Jurkat, Clone E6-1 (cell line): Measurements from ENCODE around the gene BRS3. TPM values are rescaled to one million over a fixed set of nuclear protein-coding genes. Genes with fewer than 3 reads are reported as not detected.
"Not testable (repeated sequence)": the region's sequence is repeated elsewhere in the genome, so short reads cannot be mapped to it uniquely, and the experiment has no call there.

ENCODE experiments used
- DNase-seq: peaks from one replicate; pipeline ENCODE4 v3.0.0-alpha.2; 2011; ENCODE audit warnings: low read depth, low spot score
- H3K4me3 ChIP-seq: 2 replicates; pipeline ENCODE4 v1.5.1; 2011; ENCODE audit warnings: mild to moderate bottlenecking, low read length, control low read depth, moderate library complexity
- polyA plus RNA-seq: library from polyadenylated mRNA; unstranded; fragments of >200 nt; gene quantifications from one replicate; pipeline ENCODE4 v1.2.1, GENCODE V29; 2012; ENCODE audit warnings: missing spikeins; ENCODE audit not compliant: insufficient read length, insufficient read depth

Gene BRS3
- polyA plus RNA-seq, result not detected

DNA sequence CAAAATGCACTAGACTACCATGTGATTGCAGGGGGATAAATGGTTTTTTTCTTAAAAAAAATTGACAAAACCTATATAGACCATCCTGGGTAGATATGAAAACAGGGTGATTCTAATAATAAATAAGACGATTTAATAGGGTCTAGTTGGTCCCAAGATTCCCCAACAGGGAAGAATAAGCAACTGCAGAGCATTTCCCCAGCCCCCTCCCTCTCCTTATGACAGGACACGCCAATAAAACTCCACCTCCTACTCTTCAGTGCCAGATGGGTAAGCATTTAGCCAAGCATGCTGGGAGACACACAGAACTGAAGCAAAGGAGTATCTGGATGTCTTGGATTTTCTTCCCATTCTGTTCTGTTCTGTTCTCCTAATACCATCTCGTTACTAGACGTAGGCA is at the start of gene BRS3:
BRS3 (plus strand) TSS at position 301 of the 400 bp plus-strand sequence. CDS start 168 bp downstream, outside the sequence.
- DNase-seq, result no peak
- no peak within 1 kb of the TSS for H3K4me3 ChIP-seq

DNA sequence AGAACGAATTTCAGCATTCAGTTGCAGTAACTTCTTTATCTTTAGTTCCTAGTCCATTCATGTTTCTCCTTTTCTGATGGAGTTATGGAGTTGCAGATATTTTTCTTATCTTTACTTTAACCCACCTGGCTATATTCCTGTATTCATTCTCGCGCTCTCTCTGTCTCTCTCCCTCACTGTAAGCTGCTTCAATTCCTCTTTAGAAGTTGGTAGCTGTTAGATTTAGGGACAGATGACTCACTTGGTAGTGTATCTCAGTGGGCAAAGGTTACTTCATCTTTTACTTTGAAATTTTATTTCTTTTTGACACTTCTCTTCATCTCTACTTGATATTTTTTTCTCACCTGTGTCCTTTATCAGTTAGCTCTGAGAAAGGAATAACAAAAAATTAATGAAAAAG is 49.6 kb upstream of the BRS3 start:
- no peak overlapping the region for H3K4me3 ChIP-seq
- DNase-seq, result no peak

DNA sequence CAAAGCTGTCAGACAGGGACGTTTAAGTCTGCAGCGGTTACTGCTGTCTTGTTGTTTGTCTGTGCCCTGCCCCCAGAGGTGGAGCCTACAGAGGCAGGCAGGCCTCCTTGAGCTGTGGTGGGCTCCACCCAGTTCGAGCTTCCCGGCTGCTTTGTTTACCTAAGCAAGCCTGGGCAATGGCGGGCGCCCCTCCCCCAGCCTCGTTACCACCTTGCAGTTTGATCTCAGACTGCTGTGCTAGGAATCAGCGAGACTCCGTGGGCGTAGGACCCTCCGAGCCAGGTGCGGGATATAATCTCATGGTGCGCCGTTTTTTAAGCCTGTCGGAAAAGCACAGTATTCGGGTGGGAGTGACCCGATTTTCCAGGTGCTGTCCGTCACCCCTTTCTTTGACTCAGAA is 42.1 kb upstream of the BRS3 start:
- not testable (repeated sequence) for H3K4me3 ChIP-seq, DNase-seq

DNA sequence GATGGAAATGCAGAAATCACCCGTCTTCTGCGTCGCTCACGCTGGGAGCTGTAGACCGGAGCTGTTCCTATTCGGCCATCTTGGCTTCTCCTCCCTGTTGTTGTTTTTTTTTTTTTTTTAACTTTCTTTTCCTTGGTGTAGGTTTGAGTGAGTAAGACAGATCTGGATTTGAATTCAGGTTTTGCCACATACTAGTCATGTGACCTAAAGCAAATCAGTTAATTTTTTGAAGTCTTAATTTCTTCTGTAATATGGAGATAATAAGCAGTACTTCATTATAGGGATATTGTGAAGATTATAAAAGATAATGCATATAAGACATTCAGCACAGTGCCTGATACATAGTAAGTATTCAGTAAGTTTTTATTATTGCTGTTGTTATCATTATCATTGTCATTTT is 41.5 kb upstream of the BRS3 start:
- DNase-seq, result no peak
- no peak overlapping the region for H3K4me3 ChIP-seq

DNA sequence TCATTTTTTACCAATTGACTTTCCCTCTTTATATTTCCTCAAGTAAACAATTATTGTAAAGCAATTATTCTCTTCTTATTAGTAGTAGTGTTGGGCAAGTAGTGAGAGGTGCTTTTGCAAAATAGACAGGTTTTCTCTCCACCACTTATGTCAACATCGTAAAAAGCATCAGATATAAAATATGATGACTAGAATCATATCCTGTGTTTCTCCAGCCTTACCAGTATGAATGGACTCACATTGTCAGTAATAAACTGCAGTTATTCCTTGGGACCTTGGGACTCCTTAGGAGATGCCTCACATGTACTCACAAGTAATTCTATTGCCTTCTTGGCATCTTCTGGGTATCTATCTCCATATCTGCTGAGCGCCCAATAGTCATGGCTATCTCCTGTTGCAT is 40.4 kb upstream of the BRS3 start:
- no peak overlapping the region for H3K4me3 ChIP-seq
- no peak for DNase-seq

DNA sequence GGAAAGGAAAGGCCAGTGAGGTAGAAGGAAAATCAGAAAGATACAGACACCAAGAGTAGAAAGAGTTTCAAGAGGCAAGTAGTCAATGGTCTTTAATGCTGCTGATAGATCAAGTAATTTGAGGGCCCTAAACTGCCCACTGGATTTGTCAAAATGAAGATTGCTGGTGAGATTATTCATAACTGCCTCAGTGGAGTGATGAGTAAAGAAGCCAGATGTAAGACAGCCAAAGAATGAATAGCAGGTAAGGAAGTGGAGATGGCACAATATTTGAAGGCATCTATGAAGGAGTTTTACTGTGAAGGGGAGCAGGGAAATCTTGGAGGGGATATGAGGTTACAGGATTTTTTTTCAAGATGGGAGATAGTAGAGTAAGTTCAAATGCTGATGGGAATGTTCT is 39.8 kb upstream of the BRS3 start:
- no peak overlapping the region for H3K4me3 ChIP-seq
- no peak for DNase-seq

DNA sequence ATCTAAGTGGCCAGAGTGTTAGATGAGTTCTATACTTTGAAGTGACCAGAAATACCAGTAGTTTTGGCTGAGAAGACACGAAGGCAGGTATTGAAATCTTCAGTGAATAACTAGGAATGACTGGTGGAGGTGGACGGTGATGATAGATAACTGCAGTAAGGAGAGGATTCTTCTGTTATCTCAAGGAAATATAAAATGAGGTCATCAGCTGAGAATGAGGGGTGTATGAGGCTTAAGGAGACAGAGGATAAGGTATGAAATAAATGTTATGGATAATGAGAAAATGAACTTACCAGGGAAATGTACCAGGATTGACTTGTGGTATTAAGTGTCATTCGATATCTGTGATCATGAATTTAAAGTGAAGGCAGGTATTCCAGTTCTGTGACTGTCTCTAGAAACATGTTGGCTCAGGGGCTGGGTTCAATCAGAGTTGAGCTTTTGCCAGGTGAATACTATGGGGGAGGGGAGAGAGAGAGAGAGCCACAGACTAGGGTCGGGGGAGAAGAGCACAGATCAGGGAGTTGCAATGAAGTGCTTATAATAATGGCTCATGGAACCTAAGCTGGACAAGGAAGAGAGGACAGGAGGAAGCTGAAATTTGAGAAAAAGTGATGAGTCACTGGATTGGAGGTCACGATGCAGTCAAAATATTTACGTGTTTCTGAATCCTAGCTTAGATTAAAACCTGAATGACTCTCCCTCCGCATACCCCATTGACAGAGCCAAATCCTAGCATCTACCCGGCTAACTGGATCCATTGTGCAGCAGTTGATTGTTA is 37.5 kb upstream of the BRS3 start:
- DNase-seq, result no peak
- H3K4me3 ChIP-seq, result no peak overlapping the region

DNA sequence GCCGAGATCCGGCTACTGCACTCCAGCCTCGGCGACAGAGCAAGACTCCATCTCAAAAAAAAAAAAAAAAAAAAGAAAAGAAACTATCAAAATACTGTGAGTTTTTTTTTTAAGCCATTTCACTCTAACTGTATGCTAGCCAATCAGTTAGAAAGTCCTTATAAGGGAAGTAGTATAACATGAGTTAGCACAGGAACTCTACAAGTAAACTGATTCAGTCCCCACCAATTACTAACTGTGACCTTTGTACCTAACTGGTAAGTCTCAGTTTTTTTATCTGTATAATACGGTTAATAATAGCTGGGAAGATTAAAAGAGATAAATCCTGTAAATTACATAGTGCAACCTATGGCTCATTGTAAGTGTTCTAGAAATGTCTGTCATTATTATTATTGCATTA is 35.1 kb upstream of the BRS3 start:
- H3K4me3 ChIP-seq, result no peak overlapping the region
- DNase-seq, result no peak

DNA sequence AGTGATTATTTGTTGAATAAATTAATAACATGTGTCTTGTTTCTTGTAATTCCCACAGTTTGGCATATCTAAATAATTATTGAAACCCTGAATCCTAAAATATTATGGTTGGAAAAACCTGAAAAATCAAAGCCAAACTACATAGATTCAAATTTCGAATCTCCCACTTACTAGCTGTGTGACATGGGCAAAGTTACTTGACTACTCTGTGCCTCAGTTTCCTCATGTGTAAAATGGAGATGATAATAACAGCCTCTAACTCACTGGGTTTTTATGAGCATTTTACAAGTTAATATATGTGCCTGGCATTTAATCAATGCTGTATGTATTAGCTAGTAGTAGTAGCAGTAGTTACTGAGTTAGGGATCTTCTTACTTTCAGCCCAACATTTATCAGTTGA is 34.6 kb upstream of the BRS3 start:
- DNase-seq, result no peak
- no peak overlapping the region for H3K4me3 ChIP-seq

DNA sequence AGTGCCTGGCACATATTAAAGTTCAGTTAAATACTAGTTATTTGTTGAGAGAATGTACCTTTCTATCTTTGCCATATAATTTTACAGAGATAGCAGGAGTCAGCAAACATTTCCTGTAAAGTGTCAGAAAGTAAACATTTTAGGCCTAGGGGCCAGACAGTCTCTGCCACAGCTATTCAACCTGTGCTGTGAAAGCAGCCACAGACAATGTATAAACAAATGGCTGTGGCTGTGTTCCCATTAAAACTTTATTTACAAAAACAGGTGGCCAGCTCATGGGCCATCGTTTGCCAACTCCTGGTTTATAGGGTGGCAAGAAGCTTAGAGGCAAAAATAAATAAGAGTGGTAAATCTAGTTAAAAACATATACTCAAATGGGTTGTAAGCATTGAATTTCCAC is 34.0 kb upstream of the BRS3 start:
- no peak overlapping the region for H3K4me3 ChIP-seq
- no peak for DNase-seq

DNA sequence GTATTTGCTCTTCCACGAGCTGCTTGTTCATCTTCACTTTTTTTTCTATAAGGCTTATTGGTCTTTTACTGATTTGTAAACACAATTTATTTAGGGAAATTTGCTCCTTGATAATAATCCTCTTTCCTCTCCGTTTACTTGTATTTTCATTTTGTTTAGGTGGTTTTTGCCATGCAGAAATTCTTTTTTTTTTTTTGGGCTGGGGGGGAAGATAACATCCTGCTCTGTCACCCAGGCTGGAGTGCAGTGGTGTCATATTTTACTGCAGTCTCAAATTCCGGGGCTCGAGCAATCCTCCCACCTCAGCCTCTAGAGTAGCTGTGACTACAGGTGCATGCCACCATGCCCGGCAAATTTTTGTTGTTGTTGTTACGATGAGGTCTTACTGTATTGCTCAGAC is 31.6 kb upstream of the BRS3 start:
- H3K4me3 ChIP-seq, result no peak overlapping the region
- no peak for DNase-seq

DNA sequence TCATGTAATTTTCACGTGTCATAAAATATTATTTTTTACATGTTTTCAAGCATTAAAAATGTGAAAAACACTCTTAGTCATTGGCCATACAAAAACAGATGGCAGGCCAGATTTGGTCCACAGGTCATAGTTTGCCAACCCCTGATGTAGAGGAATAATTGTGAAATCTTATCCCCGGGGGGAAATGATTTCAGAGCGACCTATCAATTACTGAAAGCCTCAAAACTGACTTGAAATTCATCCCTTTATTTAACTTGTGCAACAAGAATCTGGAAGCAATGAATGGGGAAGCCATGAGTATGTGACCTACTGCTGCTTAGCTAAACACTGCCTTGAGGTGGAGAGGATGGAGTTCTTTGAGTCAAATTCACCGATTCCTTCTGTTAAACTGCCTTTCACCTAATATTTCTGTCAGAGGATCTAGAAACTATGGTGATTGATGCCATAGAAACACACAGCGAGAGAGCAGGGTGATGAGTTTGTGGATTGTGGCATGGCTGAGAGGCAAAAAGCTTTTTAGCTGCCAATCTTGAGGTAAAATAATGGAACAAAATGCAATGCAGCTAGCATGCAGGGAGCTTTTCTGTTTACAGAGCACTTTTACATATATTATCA is 30.3 kb upstream of the BRS3 start:
- no peak for DNase-seq

DNA sequence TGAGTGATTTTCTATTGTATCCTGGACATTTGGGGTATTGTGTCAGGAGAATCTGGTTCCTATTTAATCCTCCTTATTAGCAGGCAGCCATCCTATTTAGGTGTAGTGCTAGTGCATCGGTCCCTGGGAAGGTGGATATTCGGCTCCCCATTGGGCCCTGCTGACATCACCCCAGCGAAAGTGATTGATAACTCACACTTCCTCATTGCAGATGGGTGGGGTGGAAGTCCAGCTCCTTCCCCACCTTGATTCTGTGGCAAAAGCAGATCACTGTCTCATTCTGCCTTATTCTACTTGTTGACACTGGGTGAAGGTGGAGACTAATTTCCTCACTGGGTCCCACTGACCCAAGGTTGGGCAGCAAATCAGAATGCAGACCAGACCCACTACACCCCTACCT is 23.2 kb upstream of the BRS3 start:
- no peak overlapping the region for H3K4me3 ChIP-seq
- no peak for DNase-seq

More for the DNA sequence above, 30.3 kb upstream of the BRS3 start:
- H3K4me3 ChIP-seq, result no peak overlapping the region

DNA sequence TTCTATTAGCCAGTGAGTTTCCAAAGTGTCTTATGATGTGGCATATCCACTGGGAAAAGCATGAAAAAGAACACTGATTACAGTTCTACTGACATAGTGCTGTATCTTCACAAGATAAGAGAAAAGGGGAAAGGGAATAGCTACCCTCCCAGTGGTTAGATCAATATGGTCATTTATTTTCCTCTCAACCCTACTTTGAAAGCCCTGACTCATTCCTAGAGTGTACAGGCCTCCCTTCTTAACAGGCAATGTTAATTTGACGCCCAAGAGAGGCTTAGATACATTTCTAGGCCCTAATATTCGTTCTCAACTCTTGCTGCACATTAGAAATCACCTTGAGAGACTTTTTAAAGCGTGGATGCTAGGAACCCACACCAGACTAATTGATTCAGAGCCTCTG is 20.4 kb upstream of the BRS3 start:
- H3K4me3 ChIP-seq, result no peak overlapping the region
- DNase-seq, result no peak

DNA sequence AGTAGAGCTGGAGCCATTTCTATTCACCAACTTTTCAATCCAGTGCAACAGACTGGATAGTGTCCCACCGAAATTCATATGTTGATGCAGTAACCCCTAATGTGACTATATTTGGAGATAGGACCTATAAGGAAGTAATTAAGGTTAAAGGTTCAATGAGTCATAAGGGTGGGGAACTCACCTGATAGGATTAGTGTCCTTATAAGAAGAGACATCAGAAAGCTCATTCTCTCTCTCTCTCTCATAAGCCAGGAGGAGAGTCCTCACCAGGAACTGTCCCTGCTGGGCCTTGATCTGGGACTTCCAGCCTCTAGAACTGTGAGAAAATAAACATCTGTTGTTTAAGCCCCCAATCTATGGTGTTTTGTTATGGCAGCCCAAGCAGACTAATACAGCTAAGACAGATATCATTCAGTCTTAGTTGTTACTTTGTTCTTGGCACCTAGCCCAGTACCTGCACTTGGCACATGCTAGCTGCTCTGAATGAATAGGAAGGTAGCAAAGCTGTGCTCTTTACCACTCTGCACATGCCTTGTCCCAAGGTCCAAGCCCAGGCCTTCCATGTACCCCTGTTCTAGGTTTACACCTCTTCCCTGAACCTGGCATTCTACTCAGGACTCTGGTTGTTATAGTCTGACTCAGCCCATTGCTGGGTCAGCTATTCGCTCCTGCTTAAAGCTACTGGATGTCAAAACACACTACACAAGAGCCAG is 19.2 kb upstream of the BRS3 start:
- DNase-seq, result no peak
- no peak overlapping the region for H3K4me3 ChIP-seq

DNA sequence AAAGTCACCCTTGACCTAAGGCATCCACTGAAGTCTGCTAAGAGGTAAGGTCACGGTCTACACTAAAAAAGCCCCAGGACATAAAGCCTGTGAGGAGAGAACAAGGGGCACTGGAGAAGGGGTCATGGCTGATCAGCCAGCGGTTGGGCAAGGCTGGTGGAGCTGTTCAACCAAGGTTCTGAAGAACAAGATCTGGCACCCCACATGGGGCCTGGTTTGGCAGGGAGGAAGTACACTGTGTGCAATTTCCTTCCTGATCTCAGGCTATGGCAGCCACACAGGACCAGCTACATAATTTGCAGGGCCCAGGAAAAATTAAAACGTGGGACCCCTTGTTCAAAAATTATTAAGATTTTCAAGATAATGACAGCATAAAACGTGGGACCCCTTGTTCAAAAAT is 14.1 kb upstream of the BRS3 start:
- no peak overlapping the region for H3K4me3 ChIP-seq

DNA sequence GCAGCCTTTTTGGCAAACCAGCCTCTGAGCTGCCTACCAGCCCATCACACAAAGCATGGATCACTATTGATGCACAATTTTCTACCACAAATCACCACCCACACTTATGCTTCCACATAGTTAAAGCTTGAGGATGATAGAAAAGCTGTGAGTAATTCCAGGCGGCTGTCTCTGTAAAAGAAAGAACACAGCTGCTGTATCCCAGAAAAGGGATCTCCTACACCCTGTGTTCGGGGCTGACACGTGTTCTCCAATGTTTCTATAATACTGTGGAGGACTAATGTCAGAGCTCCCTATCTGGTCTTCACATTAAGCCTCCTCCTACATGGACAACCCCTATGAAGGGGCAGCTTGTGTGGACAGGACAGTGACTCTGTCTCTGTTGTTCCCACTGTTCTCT is 12.5 kb upstream of the BRS3 start:
- DNase-seq, result no peak
- no peak overlapping the region for H3K4me3 ChIP-seq

More for the DNA sequence above, 14.1 kb upstream of the BRS3 start:
- no peak for DNase-seq

DNA sequence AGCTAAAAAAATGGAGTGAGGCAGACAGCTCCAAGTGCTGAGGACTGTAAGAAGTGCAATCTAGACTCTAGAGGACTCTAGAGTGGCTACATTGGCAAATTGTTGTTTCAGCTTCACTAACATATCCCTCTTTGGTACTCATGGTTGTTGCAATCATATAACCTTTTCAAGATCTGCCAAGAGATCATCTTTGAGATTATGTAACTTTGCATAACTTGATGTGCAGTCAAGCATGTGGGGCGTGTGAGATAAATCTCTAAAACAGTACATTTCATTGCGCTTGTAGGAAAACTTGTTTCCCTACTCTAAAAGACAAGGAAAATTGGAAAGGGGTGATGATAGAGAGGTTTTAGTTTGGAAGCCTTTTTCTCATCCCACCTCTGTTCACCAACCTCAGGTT is 11.2 kb upstream of the BRS3 start:
- DNase-seq, result no peak
- no peak overlapping the region for H3K4me3 ChIP-seq

DNA sequence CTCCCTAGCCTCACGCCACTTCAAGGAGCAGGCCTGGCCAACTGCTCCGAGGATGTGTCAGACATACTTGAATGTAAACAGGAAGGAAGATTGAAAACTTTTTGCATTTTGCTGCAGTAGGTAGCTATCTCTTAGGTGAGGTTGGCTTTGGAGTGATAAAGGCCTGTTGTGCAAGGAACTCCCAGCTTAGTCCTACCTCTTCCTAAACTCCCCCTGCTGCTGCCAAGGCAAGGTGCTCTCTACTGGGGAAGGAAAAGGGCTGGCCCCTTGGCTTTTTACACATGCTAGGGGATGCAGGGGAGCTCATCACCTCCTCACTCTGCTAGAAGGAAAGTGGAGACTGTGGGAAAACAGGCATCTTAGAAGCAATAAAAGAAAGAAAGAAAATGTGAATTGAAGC is 10.7 kb upstream of the BRS3 start:
- peak; percentile 31 for DNase-seq
- no peak overlapping the region for H3K4me3 ChIP-seq

DNA sequence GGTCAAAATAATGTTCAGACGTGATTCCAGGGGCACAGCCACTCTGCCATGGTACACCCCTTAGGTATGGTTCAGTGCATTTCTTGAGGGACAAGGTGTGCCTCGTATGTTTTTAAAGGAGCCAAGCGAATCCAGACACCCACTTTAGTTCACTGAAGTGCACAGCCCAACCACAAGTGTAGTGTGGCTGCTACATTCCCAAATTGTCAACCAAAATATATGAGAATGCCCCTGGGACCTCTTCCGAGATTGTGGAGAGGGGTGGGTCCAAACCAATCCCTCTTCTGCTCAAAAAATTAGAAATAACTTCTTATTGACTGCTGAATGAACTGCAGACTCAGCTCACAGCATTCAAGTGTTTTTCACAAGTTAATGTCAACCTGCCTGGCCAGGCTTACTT is 7.4 kb upstream of the BRS3 start:
- H3K4me3 ChIP-seq, result no peak overlapping the region
- no peak for DNase-seq
